ENCODE data around the gene NTNG1. TPM values are rescaled to one million over a fixed set of nuclear protein-coding genes. Genes with fewer than 3 reads are reported as not detected.

The NTNG1 gene
- total and polyA plus RNA-seq, 2 of the 13 experiments (the other 11 are each of a cell fraction or from before 2014, with no cell fraction given): not detected

DNA sequence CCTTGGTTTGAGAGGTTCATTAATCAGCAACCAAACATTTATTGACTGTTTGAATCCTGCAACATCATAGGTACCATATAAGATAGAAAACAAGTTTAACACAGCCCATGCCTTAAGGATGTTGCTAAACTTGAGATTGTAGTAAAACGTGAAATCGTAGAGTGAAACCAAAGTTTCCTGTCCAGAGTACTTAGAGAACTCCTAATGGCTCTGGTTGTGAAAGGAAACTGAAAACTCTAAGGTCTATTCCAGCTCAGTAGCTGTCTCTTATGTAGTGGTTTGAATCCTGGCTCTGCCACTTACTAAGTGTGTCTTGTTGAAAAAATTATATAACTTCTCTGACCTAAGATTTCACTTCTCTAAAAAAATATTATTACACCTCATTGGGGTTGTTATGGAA lies 310.9 kb downstream of the NTNG1 start:
- in situ Hi-C loops (cut with HindIII; ENCODE audit: extremely low pct_ligation_motif_present, low pct_unique_long_range_greater_than_20kb): no loop called here
- no peak overlapping the region for H3K4me2 ChIP-seq (ENCODE audit: low read depth, low read length)
- FAIRE-seq: no peak

GRCh38 chr1:107454791-107455190 lies 314.0 kb downstream of the NTNG1 start:
- H3K27ac ChIP-seq (ENCODE audit: extremely low read length, insufficient read depth, low read length): no peak overlapping the region
- ATAC-seq (no peak), FAIRE-seq (no peak), DNase-seq (ENCODE audit: low spot score) (no peak)
- no peak overlapping the region for H3K4me3 ChIP-seq (replicated peaks in 1 of 3; ENCODE audit: insufficient read depth in 1 of 3, low read depth in 2 of 3, low read length in 3 of 3)
- no TSS peak for BruUV-seq (replicated peaks)
- no peaks in the 10 kb centered on the region for H3K27me3 ChIP-seq (ENCODE audit: control insufficient read depth in 1 of 2, insufficient read depth in 2 of 2, low read length in 2 of 2)
- no peaks in the 10 kb centered on the region for H3K9me3 ChIP-seq (ENCODE audit: low read length)
- no peaks in the 10 kb centered on the region for H4K20me1 ChIP-seq (ENCODE audit: insufficient read depth, low read length)
- H3K79me2 ChIP-seq (ENCODE audit: insufficient read depth, low read length): no peaks in the 10 kb centered on the region
- no peak overlapping the region for H2AFZ ChIP-seq (ENCODE audit: low read length)
- H3K36me3 ChIP-seq (replicated peaks in 1 of 2; ENCODE audit: control insufficient read depth in 1 of 2, insufficient read depth in 2 of 2, low read length in 2 of 2): no peaks in the 10 kb centered on the region
- no peak overlapping the region for H3K4me2 ChIP-seq (ENCODE audit: low read depth, low read length)
- no peak overlapping the region for H3K9ac ChIP-seq (ENCODE audit: insufficient read depth, low read depth, low read length)
- intact Hi-C loops (cut with micrococcal nuclease; ENCODE audit: unreplicated experiment) (no loop called here), in situ Hi-C loops (cut with HindIII; ENCODE audit: extremely low pct_ligation_motif_present, low pct_unique_long_range_greater_than_20kb) (no loop called here)
- ChIA-PET CTCF (ENCODE audit: low intra/inter-chr PET ratio, low total read pairs) (no interaction called here), POLR2A (no interaction called here)
- WGBS (ENCODE audit: low lambda C conversion rate): 86% methylated on average over 4 of the region's 4 CpGs
- TF ChIP-seq ZNF782 (CRISPR knock-in tag; IDR thresholded peaks at IDR 0.05; ENCODE audit: borderline replicate concordance): no peak
- TF ChIP-seq ZC3H13 (CRISPR knock-in tag; IDR thresholded peaks at IDR 0.05): no peak
- TF ChIP-seq, protein P1, sequence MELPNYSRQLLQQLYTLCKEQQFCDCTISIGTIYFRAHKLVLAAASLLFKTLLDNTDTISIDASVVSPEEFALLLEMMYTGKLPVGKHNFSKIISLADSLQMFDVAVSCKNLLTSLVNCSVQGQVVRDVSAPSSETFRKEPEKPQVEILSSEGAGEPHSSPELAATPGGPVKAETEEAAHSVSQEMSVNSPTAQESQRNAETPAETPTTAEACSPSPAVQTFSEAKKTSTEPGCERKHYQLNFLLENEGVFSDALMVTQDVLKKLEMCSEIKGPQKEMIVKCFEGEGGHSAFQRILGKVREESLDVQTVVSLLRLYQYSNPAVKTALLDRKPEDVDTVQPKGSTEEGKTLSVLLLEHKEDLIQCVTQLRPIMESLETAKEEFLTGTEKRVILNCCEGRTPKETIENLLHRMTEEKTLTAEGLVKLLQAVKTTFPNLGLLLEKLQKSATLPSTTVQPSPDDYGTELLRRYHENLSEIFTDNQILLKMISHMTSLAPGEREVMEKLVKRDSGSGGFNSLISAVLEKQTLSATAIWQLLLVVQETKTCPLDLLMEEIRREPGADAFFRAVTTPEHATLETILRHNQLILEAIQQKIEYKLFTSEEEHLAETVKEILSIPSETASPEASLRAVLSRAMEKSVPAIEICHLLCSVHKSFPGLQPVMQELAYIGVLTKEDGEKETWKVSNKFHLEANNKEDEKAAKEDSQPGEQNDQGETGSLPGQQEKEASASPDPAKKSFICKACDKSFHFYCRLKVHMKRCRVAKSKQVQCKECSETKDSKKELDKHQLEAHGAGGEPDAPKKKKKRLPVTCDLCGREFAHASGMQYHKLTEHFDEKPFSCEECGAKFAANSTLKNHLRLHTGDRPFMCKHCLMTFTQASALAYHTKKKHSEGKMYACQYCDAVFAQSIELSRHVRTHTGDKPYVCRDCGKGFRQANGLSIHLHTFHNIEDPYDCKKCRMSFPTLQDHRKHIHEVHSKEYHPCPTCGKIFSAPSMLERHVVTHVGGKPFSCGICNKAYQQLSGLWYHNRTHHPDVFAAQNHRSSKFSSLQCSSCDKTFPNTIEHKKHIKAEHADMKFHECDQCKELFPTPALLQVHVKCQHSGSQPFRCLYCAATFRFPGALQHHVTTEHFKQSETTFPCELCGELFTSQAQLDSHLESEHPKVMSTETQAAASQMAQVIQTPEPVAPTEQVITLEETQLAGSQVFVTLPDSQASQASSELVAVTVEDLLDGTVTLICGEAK (IDR thresholded peaks at IDR 0.05): no peak
- TF ChIP-seq, protein P1 (CRISPR knock-in tag; IDR thresholded peaks at IDR 0.05): no peak
- no peaks in the 10 kb centered on the region for H3K4me1 ChIP-seq (ENCODE audit: insufficient read depth, low read length)

More for the DNA sequence above, 310.9 kb downstream of the NTNG1 start:
- Histone ChIP-seq H3K36me3 (replicated peaks in 1 of 2; ENCODE audit: control insufficient read depth in 1 of 2, insufficient read depth in 2 of 2, low read length in 2 of 2) (no peaks in the 10 kb centered on the region), H4K20me1 (ENCODE audit: insufficient read depth, low read length) (no peaks in the 10 kb centered on the region), H3K4me3 (replicated peaks in 1 of 3; ENCODE audit: insufficient read depth in 1 of 3, low read depth in 2 of 3, low read length in 3 of 3) (no peak overlapping the region), H2AFZ (ENCODE audit: low read length) (no peak overlapping the region), H3K27ac (ENCODE audit: extremely low read length, insufficient read depth, low read length) (no peak overlapping the region), H3K27me3 (ENCODE audit: control insufficient read depth in 1 of 2, insufficient read depth in 2 of 2, low read length in 2 of 2) (no peaks in the 10 kb centered on the region), H3K4me1 (ENCODE audit: insufficient read depth, low read length) (no peaks in the 10 kb centered on the region), H3K9me3 (ENCODE audit: low read length) (no peaks in the 10 kb centered on the region), H3K79me2 (ENCODE audit: insufficient read depth, low read length) (no peaks in the 10 kb centered on the region), H3K9ac (ENCODE audit: insufficient read depth, low read depth, low read length) (no peak overlapping the region)
- intact Hi-C loops (cut with micrococcal nuclease; ENCODE audit: unreplicated experiment): no loop called here
- ChIA-PET POLR2A (no interaction called here), CTCF (ENCODE audit: low intra/inter-chr PET ratio, low total read pairs) (no interaction called here)
- no peak for TF ChIP-seq RCOR2 (CRISPR knock-in tag; IDR thresholded peaks at IDR 0.05)
- no peak for TF ChIP-seq CBX2 (IDR thresholded peaks at IDR 0.05; ENCODE audit: low read depth, low read length)
- no peak for TF ChIP-seq CBX2 (CRISPR knock-in tag; IDR thresholded peaks at IDR 0.05; ENCODE audit: low read depth)
- TF ChIP-seq, protein P2, sequence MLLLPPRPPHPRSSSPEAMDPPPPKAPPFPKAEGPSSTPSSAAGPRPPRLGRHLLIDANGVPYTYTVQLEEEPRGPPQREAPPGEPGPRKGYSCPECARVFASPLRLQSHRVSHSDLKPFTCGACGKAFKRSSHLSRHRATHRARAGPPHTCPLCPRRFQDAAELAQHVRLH (CRISPR knock-in tag; IDR thresholded peaks at IDR 0.05; ENCODE audit: borderline replicate concordance, low read depth): no peak
- TF ChIP-seq ETV6 (CRISPR knock-in tag; conservative IDR thresholded peaks at IDR 0.05): no peak
- TF ChIP-seq KLF11 (CRISPR knock-in tag; IDR thresholded peaks at IDR 0.05): no peak
- no peak for TF ChIP-seq ZNF891 (CRISPR knock-in tag; IDR thresholded peaks at IDR 0.05)
- TF ChIP-seq JARID2 (CRISPR knock-in tag; IDR thresholded peaks at IDR 0.05; ENCODE audit: insufficient replicate concordance): no peak
- TF ChIP-seq ZNF607 (CRISPR knock-in tag; IDR thresholded peaks at IDR 0.05; ENCODE audit: borderline replicate concordance): no peak
- WGBS (ENCODE audit: low lambda C conversion rate): 49% methylated on average over 2 of the region's 2 CpGs
- DNase-seq (ENCODE audit: low spot score) (no peak), ATAC-seq (no peak)
- BruUV-seq (replicated peaks): no TSS peak
